DMS53 treated with DMSO at 0.1 percent for 48 hours (cell line): ENCODE data around the gene LPP.
A peak's percentile ranks its signal among the peaks of the same experiment; 100 is the strongest.

Experiments used
- DNase-seq: peaks from one replicate; lab custom pipeline; 2025; ENCODE audit not compliant: unreplicated experiment; lab: John Stamatoyannopoulos, UW

Gene LPP

GRCh38 chr3:188350961-188351360 is 197.0 kb downstream of the LPP start:
- no peak for DNase-seq

GRCh38 chr3:188351648-188352047 is 197.7 kb downstream of the LPP start:
- no peak for DNase-seq

- no peak for DNase-seq
These were observed 198.4 kb downstream of the LPP start for GRCh38 chr3:188352196-188352927.

- DNase-seq = no peak
These were observed 199.5 kb downstream of the LPP start for GRCh38 chr3:188353426-188353825.

GRCh38 chr3:188358787-188359493 is 205.0 kb downstream of the LPP start:
- DNase-seq = no peak

GRCh38 chr3:188360364-188360881 is 206.5 kb downstream of the LPP start:
- no peak for DNase-seq

- no peak for DNase-seq
These were observed 207.9 kb downstream of the LPP start for GRCh38 chr3:188361888-188362287.

GRCh38 chr3:188362405-188362831 is 208.5 kb downstream of the LPP start:
- peak; percentile 84 for DNase-seq

GRCh38 chr3:188365184-188365583 is 211.2 kb downstream of the LPP start:
- no peak for DNase-seq

GRCh38 chr3:188365988-188366698 is 212.2 kb downstream of the LPP start:
- no peak for DNase-seq

- no peak for DNase-seq
These were observed 213.7 kb downstream of the LPP start for GRCh38 chr3:188367678-188368077.

- DNase-seq = no peak
These were observed 215.6 kb downstream of the LPP start for GRCh38 chr3:188369526-188369925.

- DNase-seq = no peak
These were observed 216.3 kb downstream of the LPP start for GRCh38 chr3:188370081-188370830.

GRCh38 chr3:188378786-188379185 is 224.8 kb downstream of the LPP start:
- DNase-seq = no peak

- DNase-seq = no peak
These were observed 226.3 kb downstream of the LPP start for GRCh38 chr3:188380252-188380651.

- DNase-seq = no peak
These were observed 226.8 kb downstream of the LPP start for GRCh38 chr3:188380722-188381121.

- DNase-seq = no peak
These were observed 229.8 kb downstream of the LPP start for GRCh38 chr3:188383748-188384147.

GRCh38 chr3:188385295-188385694 is 231.3 kb downstream of the LPP start:
- no peak for DNase-seq

- DNase-seq = no peak
These were observed 235.9 kb downstream of the LPP start for GRCh38 chr3:188389711-188390342.

- DNase-seq = no peak
These were observed 236.4 kb downstream of the LPP start for GRCh38 chr3:188390343-188390718.
